Testis (tissue), 2 donors: ENCODE data around the gene GPATCH3.

ENCODE experiments used
- POLR2A ChIP-seq: fragments of 450-650 bp; IDR thresholded peaks from one replicate; pipeline ENCODE4 v1.6.1; 2017; ENCODE audit warnings: antibody characterized with exemption, mild to moderate bottlenecking, moderate library complexity
- TF ChIP-seq, protein P1 (sequence below), 3 experiments: fragments of 450-650 bp in 2 of 3; fragments of 200-600 bp in 1 of 3; sonication (generic) in 1 of 3; IDR thresholded peaks; one replicate each; pipeline ENCODE4 v1.5.1; 2016 to 2019; ENCODE audit warnings: antibody characterized with exemption in 3 of 3, mild to moderate bottlenecking in 2 of 3, moderate library complexity in 1 of 3

DNA sequence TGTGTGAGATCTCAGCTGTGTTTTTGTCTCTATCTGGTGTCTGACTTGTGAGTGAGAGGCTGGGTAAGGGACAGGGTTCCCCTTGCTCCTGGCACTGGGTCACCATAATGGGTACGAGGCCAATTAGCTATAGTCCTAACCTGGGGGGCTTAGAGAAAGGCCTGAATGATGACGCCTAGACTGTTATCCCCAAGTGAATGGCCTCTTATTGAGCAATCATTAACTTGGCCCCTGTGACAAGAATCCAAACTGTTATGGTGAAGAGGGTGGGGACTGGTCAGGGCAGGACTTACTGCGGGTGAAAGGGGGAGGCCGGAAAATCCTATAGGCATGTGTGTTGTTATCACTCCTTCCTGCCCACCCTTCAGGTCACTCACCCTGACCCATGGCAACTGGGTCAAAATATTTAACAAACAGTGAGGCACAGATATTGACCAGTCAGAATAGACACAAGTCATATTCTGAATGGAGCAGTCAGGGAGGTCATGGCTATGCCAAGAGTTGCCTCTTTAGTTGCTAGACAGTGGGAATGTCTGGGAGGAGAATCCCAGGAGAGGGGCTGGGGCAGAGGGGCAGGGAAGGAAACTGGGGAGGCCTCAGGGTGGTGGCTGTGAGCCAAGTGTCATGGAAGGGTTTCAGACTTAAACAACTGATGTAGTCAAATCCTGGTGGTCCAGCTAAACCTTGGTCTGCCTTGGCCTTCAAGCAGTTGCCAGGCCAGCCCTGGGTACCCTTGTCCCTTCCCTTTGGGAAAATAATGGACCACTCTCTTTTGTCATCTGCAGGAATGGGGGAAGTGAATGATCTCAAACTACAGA lies 10.3 kb upstream of the GPATCH3 start:
- TF ChIP-seq, protein P1, sequence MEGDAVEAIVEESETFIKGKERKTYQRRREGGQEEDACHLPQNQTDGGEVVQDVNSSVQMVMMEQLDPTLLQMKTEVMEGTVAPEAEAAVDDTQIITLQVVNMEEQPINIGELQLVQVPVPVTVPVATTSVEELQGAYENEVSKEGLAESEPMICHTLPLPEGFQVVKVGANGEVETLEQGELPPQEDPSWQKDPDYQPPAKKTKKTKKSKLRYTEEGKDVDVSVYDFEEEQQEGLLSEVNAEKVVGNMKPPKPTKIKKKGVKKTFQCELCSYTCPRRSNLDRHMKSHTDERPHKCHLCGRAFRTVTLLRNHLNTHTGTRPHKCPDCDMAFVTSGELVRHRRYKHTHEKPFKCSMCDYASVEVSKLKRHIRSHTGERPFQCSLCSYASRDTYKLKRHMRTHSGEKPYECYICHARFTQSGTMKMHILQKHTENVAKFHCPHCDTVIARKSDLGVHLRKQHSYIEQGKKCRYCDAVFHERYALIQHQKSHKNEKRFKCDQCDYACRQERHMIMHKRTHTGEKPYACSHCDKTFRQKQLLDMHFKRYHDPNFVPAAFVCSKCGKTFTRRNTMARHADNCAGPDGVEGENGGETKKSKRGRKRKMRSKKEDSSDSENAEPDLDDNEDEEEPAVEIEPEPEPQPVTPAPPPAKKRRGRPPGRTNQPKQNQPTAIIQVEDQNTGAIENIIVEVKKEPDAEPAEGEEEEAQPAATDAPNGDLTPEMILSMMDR (IDR thresholded peaks at IDR 0.05): no peak
- TF ChIP-seq POLR2A: no peak
